ENCODE results near the gene NF1. TPM values are rescaled to one million over a fixed set of nuclear protein-coding genes. Genes with fewer than 3 reads are reported as not detected.

The NF1 gene
- total and polyA plus RNA-seq, 7 donors = 4.8 to 83.8 (median 40.7) TPM

DNA sequence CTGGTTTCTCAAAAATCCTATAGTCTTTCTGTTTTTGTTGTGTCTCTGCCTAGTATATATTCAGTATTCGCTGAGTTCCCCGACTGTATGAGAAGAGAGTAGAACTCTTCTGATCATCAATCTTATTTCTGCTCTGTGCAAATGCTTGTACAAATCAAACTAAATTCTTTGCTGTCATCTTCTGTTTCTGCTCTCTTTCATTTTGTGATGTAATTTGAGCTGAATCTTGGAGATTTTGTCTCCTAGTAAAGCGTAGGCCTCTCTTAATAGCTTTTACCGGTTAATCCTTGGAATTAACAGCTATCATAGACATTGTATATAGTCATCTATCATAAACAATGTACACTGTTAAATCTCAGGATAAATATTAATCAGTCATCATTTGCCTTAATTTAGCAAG, 140.3 kb downstream of the NF1 start:
- peaks cover 0 to 9% (median 0%) of the 10 kb centered on the region in 4 donors for H3K4me1 ChIP-seq
- H3K9me3 ChIP-seq = no peaks in the 10 kb centered on the region
- no peak overlapping the region for H3K4me3 ChIP-seq
- 83 to 93% methylated on average over 4 of the region's 4 CpGs for WGBS, 2 donors
- peaks cover 0 to 82% (median 14%) of the 10 kb centered on the region in 4 donors for H3K36me3 ChIP-seq
- no peak overlapping the region for H3K27ac ChIP-seq
- intact Hi-C loops (cut with DNase I) = no loop called here
- no peaks in the 10 kb centered on the region for H3K27me3 ChIP-seq
- TF ChIP-seq EP300 (IDR thresholded peaks at IDR 0.05) = no peak
- no peak for DNase-seq

GRCh38 chr17:31236137-31236536, 141.4 kb downstream of the NF1 start:
- Histone ChIP-seq H3K9me3 (no peaks in the 10 kb centered on the region), H3K4me1 (peaks cover 0 to 9% (median 0%) of the 10 kb centered on the region in 4 donors), H3K4me3 (no peak overlapping the region), H3K36me3 (peaks cover 0 to 82% (median 14%) of the 10 kb centered on the region in 4 donors), H3K27ac (no peak overlapping the region), H3K27me3 (no peaks in the 10 kb centered on the region)
- DNase-seq = no peak
- 94 to 96% methylated on average over 3 of the region's 3 CpGs for WGBS, 2 donors
- TF ChIP-seq EP300 (IDR thresholded peaks at IDR 0.05) = no peak
- intact Hi-C loops (cut with DNase I) = no loop called here

- no peak for TF ChIP-seq POLR2AphosphoS5 (IDR thresholded peaks at IDR 0.05)
- no peak overlapping the region for H3K27ac ChIP-seq
- H3K4me1 ChIP-seq = peaks cover 0 to 9% (median 0%) of the 10 kb centered on the region in 4 donors
- no peaks in the 10 kb centered on the region for H3K9me3 ChIP-seq
- H3K27me3 ChIP-seq = no peaks in the 10 kb centered on the region
- peaks cover 0 to 82% (median 14%) of the 10 kb centered on the region in 4 donors for H3K36me3 ChIP-seq
- H3K4me3 ChIP-seq = no peak overlapping the region
- no peak for DNase-seq
- intact Hi-C loops (cut with DNase I) = no loop called here
- 91 to 96% methylated on average over 3 of the region's 3 CpGs for WGBS, 2 donors
These were observed 141.9 kb downstream of the NF1 start for GRCh38 chr17:31236712-31237111.

- WGBS, 2 donors = 92 to 95% methylated on average over 4 of the region's 4 CpGs
- Histone ChIP-seq H3K27ac (no peak overlapping the region), H3K36me3 (peaks cover 2 to 86% (median 15%) of the 10 kb centered on the region in 4 donors), H3K4me3 (no peak overlapping the region), H3K9me3 (no peaks in the 10 kb centered on the region), H3K4me1 (no peaks in the 10 kb centered on the region), H3K27me3 (no peaks in the 10 kb centered on the region)
- intact Hi-C loops (cut with DNase I) = no loop called here
- TF ChIP-seq POLR2A (IDR thresholded peaks at IDR 0.05) (no peak), POLR2AphosphoS5 (IDR thresholded peaks at IDR 0.05) (no peak), EP300 (IDR thresholded peaks at IDR 0.05) (no peak)
- TF ChIP-seq, protein P1, sequence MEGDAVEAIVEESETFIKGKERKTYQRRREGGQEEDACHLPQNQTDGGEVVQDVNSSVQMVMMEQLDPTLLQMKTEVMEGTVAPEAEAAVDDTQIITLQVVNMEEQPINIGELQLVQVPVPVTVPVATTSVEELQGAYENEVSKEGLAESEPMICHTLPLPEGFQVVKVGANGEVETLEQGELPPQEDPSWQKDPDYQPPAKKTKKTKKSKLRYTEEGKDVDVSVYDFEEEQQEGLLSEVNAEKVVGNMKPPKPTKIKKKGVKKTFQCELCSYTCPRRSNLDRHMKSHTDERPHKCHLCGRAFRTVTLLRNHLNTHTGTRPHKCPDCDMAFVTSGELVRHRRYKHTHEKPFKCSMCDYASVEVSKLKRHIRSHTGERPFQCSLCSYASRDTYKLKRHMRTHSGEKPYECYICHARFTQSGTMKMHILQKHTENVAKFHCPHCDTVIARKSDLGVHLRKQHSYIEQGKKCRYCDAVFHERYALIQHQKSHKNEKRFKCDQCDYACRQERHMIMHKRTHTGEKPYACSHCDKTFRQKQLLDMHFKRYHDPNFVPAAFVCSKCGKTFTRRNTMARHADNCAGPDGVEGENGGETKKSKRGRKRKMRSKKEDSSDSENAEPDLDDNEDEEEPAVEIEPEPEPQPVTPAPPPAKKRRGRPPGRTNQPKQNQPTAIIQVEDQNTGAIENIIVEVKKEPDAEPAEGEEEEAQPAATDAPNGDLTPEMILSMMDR (IDR thresholded peaks at IDR 0.05) = no peak
- no peak for DNase-seq
These were observed 146.3 kb downstream of the NF1 start for GRCh38 chr17:31241116-31241515.

GRCh38 chr17:31248986-31249834, 154.4 kb downstream of the NF1 start:
- peaks cover 0 to 48% (median 6%) of the 10 kb centered on the region in 4 donors for H3K36me3 ChIP-seq
- no peak overlapping the region for H3K27ac ChIP-seq
- no peaks in the 10 kb centered on the region for H3K27me3 ChIP-seq
- 97 to 98% methylated on average over 5 of the region's 5 CpGs for WGBS, 2 donors
- no peaks in the 10 kb centered on the region for H3K9me3 ChIP-seq
- intact Hi-C loops (cut with DNase I) = no loop called here
- TF ChIP-seq POLR2A (IDR thresholded peaks at IDR 0.05) (no peak), EP300 (IDR thresholded peaks at IDR 0.05) (no peak), POLR2AphosphoS5 (IDR thresholded peaks at IDR 0.05) (no peak)
- TF ChIP-seq, protein P1 (IDR thresholded peaks at IDR 0.05) = no peak
- no peak for DNase-seq
- H3K4me1 ChIP-seq = no peaks in the 10 kb centered on the region
- H3K4me3 ChIP-seq = no peak overlapping the region

- WGBS, 2 donors = 93 to 94% methylated on average over 4 of the region's 4 CpGs
- no peak overlapping the region for H3K27ac ChIP-seq
- TF ChIP-seq POLR2AphosphoS5 (IDR thresholded peaks at IDR 0.05) (no peak), POLR2A (IDR thresholded peaks at IDR 0.05) (no peak), EP300 (IDR thresholded peaks at IDR 0.05) (no peak)
- TF ChIP-seq, protein P1 (IDR thresholded peaks at IDR 0.05) = no peak
- no peak for DNase-seq
- no peaks in the 10 kb centered on the region for H3K9me3 ChIP-seq
- intact Hi-C loops (cut with DNase I) = no loop called here
- H3K36me3 ChIP-seq = peaks cover 0 to 42% (median 6%) of the 10 kb centered on the region in 4 donors
- no peak overlapping the region for H3K4me3 ChIP-seq
- H3K27me3 ChIP-seq = no peaks in the 10 kb centered on the region
- no peaks in the 10 kb centered on the region for H3K4me1 ChIP-seq
These were observed 155.0 kb downstream of the NF1 start for GRCh38 chr17:31249835-31250141.

Measured in sigmoid colon (tissue), 7 donors.